ENCODE results near the gene GAB1. TPM values are rescaled to one million over a fixed set of nuclear protein-coding genes. Genes with fewer than 3 reads are reported as not detected.

The GAB1 gene
- total RNA-seq, 1 experiment from 2014 or later: 5.9 TPM

DNA sequence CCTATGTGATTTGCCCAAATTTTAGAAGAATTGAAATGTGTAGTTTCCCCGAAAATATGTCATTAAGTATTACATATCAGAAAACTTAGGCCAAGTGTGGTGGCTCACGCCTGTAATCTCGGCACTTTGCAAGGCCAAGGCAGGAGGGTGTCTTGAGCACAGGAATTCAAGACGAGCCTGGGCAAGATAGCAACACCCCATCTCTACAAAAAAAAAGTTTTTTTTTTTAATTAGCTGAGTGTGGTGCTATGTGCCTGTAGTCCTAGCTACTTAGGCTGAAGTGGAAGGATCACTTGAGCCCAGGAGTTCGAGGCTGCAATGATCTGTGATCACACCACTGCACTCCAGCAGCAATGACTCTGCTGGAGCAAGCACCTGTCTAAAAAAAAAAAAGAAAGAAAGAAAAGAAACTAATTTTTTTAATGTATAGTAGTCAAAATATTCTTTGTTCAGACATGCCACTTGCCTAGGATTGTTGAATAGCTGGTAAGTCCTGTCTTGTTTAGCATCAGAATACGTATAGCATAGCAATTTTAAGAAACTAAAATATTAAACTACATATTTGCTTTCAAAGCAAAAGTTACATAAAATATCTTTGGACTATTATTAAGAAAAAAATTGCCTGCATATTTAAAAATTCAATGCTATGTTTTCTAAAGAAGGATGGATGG lies 40.1 kb upstream of the GAB1 start:
- ChIA-PET CTCF (interaction anchor here (1.0 kb wide), 1 partner anchor 28 kb away, joined by 3 read pairs; no protein-coding TSS in a partner anchor), POLR2A (interaction anchor here (0.5 to 1.1 kb wide), 2 partner anchors 41 to 259 kb away, joined by 3 to 4 read pairs; partner anchors contain the start of gene GAB1)
- no peak for TF ChIP-seq CTCF (IDR thresholded peaks at IDR 0.05; ENCODE audit: unreplicated experiment)
- H3K27me3 Mint-ChIP-seq (ENCODE audit: insufficient read depth, unreplicated experiment): no peaks in the 10 kb centered on the region
- DNase-seq (ENCODE audit: unreplicated experiment): no peak
- H3K9me3 Mint-ChIP-seq (ENCODE audit: unreplicated experiment): no peaks in the 10 kb centered on the region
- BruUV-seq (replicated peaks): no TSS peak
- intact Hi-C loops (cut with micrococcal nuclease): no loop called here
- no peaks in the 10 kb centered on the region for H3K36me3 Mint-ChIP-seq (ENCODE audit: insufficient read depth, unreplicated experiment)
- H3K4me1 Mint-ChIP-seq (ENCODE audit: insufficient read depth, unreplicated experiment): peaks cover 5% of the 10 kb centered on the region
- H3K27ac Mint-ChIP-seq (ENCODE audit: low read depth, unreplicated experiment): no peak overlapping the region
- H3K4me3 Mint-ChIP-seq (ENCODE audit: unreplicated experiment): no peak overlapping the region

- ChIA-PET POLR2A (no interaction called here), CTCF (interaction anchor here (0.9 kb wide), 1 partner anchor 11 kb away, joined by 4 read pairs; no protein-coding TSS in a partner anchor)
- peaks cover 5% of the 10 kb centered on the region for H3K4me1 Mint-ChIP-seq (ENCODE audit: insufficient read depth, unreplicated experiment)
- no peak for TF ChIP-seq CTCF (IDR thresholded peaks at IDR 0.05; ENCODE audit: unreplicated experiment)
- H3K27ac Mint-ChIP-seq (ENCODE audit: low read depth, unreplicated experiment): no peak overlapping the region
- no peaks in the 10 kb centered on the region for H3K36me3 Mint-ChIP-seq (ENCODE audit: insufficient read depth, unreplicated experiment)
- H3K4me3 Mint-ChIP-seq (ENCODE audit: unreplicated experiment): no peak overlapping the region
- no peak for DNase-seq (ENCODE audit: unreplicated experiment)
- no peaks in the 10 kb centered on the region for H3K27me3 Mint-ChIP-seq (ENCODE audit: insufficient read depth, unreplicated experiment)
- BruUV-seq (replicated peaks): no TSS peak
- intact Hi-C loops (cut with micrococcal nuclease): no loop called here
- H3K9me3 Mint-ChIP-seq (ENCODE audit: unreplicated experiment): no peaks in the 10 kb centered on the region
These were observed 35.8 kb upstream of the GAB1 start for GRCh38 chr4:143300860-143301259.

GRCh38 chr4:143302536-143302935 lies 34.1 kb upstream of the GAB1 start:
- ChIA-PET POLR2A (interaction anchor here (0.7 kb wide), 1 partner anchor 41 kb away, joined by 3 read pairs; no protein-coding TSS in a partner anchor), CTCF (interaction anchor here (0.6 to 0.8 kb wide), 2 partner anchors 9 to 187 kb away, joined by 5 to 9 read pairs; no protein-coding TSS in a partner anchor)
- no TSS peak for BruUV-seq (replicated peaks)
- DNase-seq (ENCODE audit: unreplicated experiment): no peak
- H3K36me3 Mint-ChIP-seq (ENCODE audit: insufficient read depth, unreplicated experiment): no peaks in the 10 kb centered on the region
- TF ChIP-seq CTCF (IDR thresholded peaks at IDR 0.05; ENCODE audit: unreplicated experiment): no peak
- peaks cover 5% of the 10 kb centered on the region for H3K4me1 Mint-ChIP-seq (ENCODE audit: insufficient read depth, unreplicated experiment)
- no peaks in the 10 kb centered on the region for H3K27me3 Mint-ChIP-seq (ENCODE audit: insufficient read depth, unreplicated experiment)
- intact Hi-C loops (cut with micrococcal nuclease): no loop called here
- H3K27ac Mint-ChIP-seq (ENCODE audit: low read depth, unreplicated experiment): no peak overlapping the region
- H3K9me3 Mint-ChIP-seq (ENCODE audit: unreplicated experiment): no peaks in the 10 kb centered on the region
- no peak overlapping the region for H3K4me3 Mint-ChIP-seq (ENCODE audit: unreplicated experiment)

DNA sequence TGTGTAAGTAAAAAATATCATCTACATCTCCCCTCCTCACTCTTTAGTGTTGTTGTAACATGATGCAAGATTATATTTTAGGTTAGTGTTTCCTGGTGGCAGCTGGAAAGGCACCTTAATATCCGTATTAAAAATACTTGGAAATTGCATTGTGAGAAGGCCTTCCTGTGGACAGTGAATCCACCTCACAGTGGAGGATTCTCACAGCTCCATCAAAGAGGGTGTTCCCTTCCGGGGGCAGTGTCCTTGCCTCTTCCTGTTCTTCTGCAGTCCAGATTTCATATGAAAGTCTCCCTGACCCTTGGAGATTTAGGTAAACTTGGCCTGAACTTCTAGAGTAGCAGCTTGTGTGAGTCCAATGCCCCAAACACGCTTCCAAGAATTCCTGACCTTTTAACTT lies 29.9 kb upstream of the GAB1 start:
- H3K36me3 Mint-ChIP-seq (ENCODE audit: insufficient read depth, unreplicated experiment): no peaks in the 10 kb centered on the region
- intact Hi-C loops (cut with micrococcal nuclease): no loop called here
- ChIA-PET POLR2A (interaction anchor here (1.2 kb wide), 1 partner anchor 20 kb away, joined by 3 read pairs; no protein-coding TSS in a partner anchor), CTCF (interaction anchor here (0.6 to 0.8 kb wide), 2 partner anchors 10 to 1755 kb away, joined by 3 read pairs; no protein-coding TSS in a partner anchor)
- no peak for DNase-seq (ENCODE audit: unreplicated experiment)
- H3K4me1 Mint-ChIP-seq (ENCODE audit: insufficient read depth, unreplicated experiment): no peaks in the 10 kb centered on the region
- no TSS peak for BruUV-seq (replicated peaks)
- no peak overlapping the region for H3K4me3 Mint-ChIP-seq (ENCODE audit: unreplicated experiment)
- H3K27me3 Mint-ChIP-seq (ENCODE audit: insufficient read depth, unreplicated experiment): no peaks in the 10 kb centered on the region
- H3K27ac Mint-ChIP-seq (ENCODE audit: low read depth, unreplicated experiment): no peak overlapping the region
- H3K9me3 Mint-ChIP-seq (ENCODE audit: unreplicated experiment): no peaks in the 10 kb centered on the region
- TF ChIP-seq CTCF (IDR thresholded peaks at IDR 0.05; ENCODE audit: unreplicated experiment): no peak

Measured in MCF 10A (cell line).